ENCODE results near the gene HELZ2.

DNA sequence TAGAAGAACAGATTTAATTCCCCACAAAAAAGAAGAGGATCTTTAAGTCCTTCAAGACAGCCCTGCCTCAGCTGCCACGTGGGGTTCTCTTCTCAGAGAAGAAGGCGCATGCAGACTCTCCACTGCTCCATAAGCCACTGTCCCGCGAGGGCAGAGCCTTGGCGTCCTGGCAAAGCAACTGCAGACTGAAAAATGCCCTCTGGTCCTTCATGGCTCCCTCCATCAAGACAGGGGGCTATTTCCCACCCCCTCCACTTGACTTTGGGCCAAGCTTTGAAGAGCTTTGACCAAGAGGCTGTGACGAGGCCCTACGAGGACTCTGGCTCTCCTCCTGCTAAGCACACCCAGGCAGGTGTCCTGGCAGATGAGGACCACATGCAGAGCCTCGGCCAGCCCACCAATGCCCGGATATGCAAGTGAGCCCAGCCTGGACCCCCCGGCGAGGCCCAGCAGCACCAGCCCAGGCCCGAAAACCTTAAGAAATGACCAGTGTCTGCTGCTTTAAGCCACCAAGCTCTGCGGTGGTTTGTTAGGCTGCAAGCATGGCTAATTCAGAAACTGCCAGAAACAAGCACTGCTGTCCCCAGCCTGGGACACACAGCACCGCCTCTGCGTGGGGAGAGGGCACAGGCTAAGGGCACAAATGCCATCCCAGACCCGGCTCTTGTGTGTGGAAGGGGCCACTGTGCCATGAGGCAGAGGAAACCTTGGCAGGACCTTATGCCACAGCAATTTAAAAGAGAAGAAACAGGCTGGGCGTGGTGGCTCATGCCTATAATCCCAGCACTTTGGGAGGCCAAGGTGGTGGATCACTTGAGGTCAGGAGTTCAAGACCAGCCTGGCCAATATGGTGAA lies 36.8 kb upstream of the HELZ2 start:
- TF ChIP-seq, protein P1, sequence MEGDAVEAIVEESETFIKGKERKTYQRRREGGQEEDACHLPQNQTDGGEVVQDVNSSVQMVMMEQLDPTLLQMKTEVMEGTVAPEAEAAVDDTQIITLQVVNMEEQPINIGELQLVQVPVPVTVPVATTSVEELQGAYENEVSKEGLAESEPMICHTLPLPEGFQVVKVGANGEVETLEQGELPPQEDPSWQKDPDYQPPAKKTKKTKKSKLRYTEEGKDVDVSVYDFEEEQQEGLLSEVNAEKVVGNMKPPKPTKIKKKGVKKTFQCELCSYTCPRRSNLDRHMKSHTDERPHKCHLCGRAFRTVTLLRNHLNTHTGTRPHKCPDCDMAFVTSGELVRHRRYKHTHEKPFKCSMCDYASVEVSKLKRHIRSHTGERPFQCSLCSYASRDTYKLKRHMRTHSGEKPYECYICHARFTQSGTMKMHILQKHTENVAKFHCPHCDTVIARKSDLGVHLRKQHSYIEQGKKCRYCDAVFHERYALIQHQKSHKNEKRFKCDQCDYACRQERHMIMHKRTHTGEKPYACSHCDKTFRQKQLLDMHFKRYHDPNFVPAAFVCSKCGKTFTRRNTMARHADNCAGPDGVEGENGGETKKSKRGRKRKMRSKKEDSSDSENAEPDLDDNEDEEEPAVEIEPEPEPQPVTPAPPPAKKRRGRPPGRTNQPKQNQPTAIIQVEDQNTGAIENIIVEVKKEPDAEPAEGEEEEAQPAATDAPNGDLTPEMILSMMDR (IDR thresholded peaks at IDR 0.05; ENCODE audit: low read depth, low read length, poor library complexity, severe bottlenecking) = no peak
- no peak for TF ChIP-seq EZH2phosphoT487 (IDR thresholded peaks at IDR 0.05; ENCODE audit: borderline replicate concordance, low read length)

Data from DOHH2 (cell line).